CD14-positive monocyte (primary cell): ENCODE measurements around the gene ERFE. TPM values are rescaled to one million over a fixed set of nuclear protein-coding genes. Genes with fewer than 3 reads are reported as not detected.
"Not testable (repeated sequence)": the region's sequence is repeated elsewhere in the genome, so short reads cannot be mapped to it uniquely, and the experiment has no call there.

Experiments
- DNase-seq, 3 donors: peaks; one replicate each; pipeline ENCODE4 v3.0.0-alpha.2; 2011 to 2022
- H2AFZ ChIP-seq: 2 replicates; pipeline ENCODE4 v1.6.0; 2012; ENCODE audit warnings: mild to moderate bottlenecking, low read depth, low read length, inconsistent platforms; ENCODE audit not compliant: insufficient read depth, poor library complexity, severe bottlenecking
- H3K27ac ChIP-seq, 2 donors: 1 replicate in 1 of 2; 2 replicates in 1 of 2; pipeline ENCODE4 v1.5.1; 2012 to 2013; ENCODE audit warnings: low read length in 2 of 2, control low read depth in 1 of 2, inconsistent platforms in 1 of 2, low read depth in 1 of 2, mild to moderate bottlenecking in 1 of 2
- H3K27me3 ChIP-seq, 2 donors: one replicate each; pipeline versions ENCODE4 v1.6.0 to v1.6.1; 2011 to 2013; ENCODE audit warnings: low read length in 2 of 2; ENCODE audit not compliant: control insufficient read depth in 2 of 2, insufficient read depth in 2 of 2
- H3K36me3 ChIP-seq, 2 donors: replicated peaks in 1 of 2; 1 replicate in 1 of 2; 2 replicates in 1 of 2; pipeline versions ENCODE4 v1.5.1 to v1.6.1; 2012 to 2013; ENCODE audit warnings: low read length in 2 of 2, control low read depth in 1 of 2, inconsistent platforms in 1 of 2, mild to moderate bottlenecking in 1 of 2; ENCODE audit not compliant: insufficient read depth in 2 of 2, control insufficient read depth in 1 of 2
- H3K4me1 ChIP-seq, 2 donors: 1 replicate in 1 of 2; 2 replicates in 1 of 2; pipeline versions ENCODE4 v1.5.1 to v1.6.1; 2012 to 2013; ENCODE audit warnings: low read length in 2 of 2, control low read depth in 1 of 2, inconsistent platforms in 1 of 2, mild to moderate bottlenecking in 1 of 2, moderate library complexity in 1 of 2; ENCODE audit not compliant: insufficient read depth in 2 of 2, control insufficient read depth in 1 of 2
- H3K4me2 ChIP-seq: replicated peaks from 2 replicates; pipeline ENCODE3; 2012; ENCODE audit warnings: low read length, moderate library complexity, mild to moderate bottlenecking; ENCODE audit not compliant: poor library complexity, severe bottlenecking; ENCODE audit errors: extremely low read depth
- H3K4me3 ChIP-seq, 3 experiments: fragments of 200-600 bp in 1 of 3; sonication (generic) in 1 of 3; replicated peaks in 1 of 3; 1 replicate in 2 of 3; 2 replicates in 1 of 3; pipeline ENCODE4 v1.5.1; 2011 to 2013; ENCODE audit warnings: low read length in 3 of 3, mild to moderate bottlenecking in 3 of 3, control low read depth in 2 of 3, low read depth in 2 of 3, inconsistent platforms in 1 of 3, moderate library complexity in 1 of 3
- H3K79me2 ChIP-seq: 2 replicates; pipeline ENCODE4 v1.6.0; 2012; ENCODE audit warnings: mild to moderate bottlenecking, control low read depth, inconsistent platforms, low read length, moderate library complexity; ENCODE audit not compliant: insufficient read depth
- H3K9ac ChIP-seq: 2 replicates; pipeline ENCODE4 v1.6.0; 2017; ENCODE audit warnings: low read length, mild to moderate bottlenecking; ENCODE audit not compliant: insufficient read depth, poor library complexity, severe bottlenecking
- H3K9me3 ChIP-seq, 2 donors: replicated peaks in 1 of 2; 1 replicate in 1 of 2; 2 replicates in 1 of 2; pipeline versions ENCODE4 v1.5.1 to v1.6.1; 2012 to 2013; ENCODE audit warnings: low read length in 2 of 2, control low read depth in 1 of 2; ENCODE audit not compliant: control insufficient read depth in 1 of 2, insufficient read depth in 1 of 2
- H4K20me1 ChIP-seq: 2 replicates; pipeline ENCODE4 v1.6.0; 2012; ENCODE audit warnings: mild to moderate bottlenecking, low read length, control low read depth, moderate library complexity; ENCODE audit not compliant: insufficient read depth
- H3K27ac Mint-ChIP-seq, 7 donors: one replicate each; pipeline ENCODE4 v1.8.0; 2020; ENCODE audit warnings: mild to moderate bottlenecking in 7 of 7, mixed read lengths in 7 of 7, moderate library complexity in 6 of 7, inconsistent platforms in 2 of 7
- H3K27me3 Mint-ChIP-seq, 3 donors: one replicate each; pipeline ENCODE4 v1.8.0; 2021 to 2022; ENCODE audit warnings: low read depth in 3 of 3, mild to moderate bottlenecking in 3 of 3, mixed read lengths in 3 of 3, moderate library complexity in 3 of 3, inconsistent platforms in 1 of 3
- H3K36me3 Mint-ChIP-seq, 2 donors: one replicate each; pipeline ENCODE4 v1.8.0; 2020; ENCODE audit warnings: mixed read lengths in 2 of 2, inconsistent platforms in 1 of 2, mild to moderate bottlenecking in 1 of 2
- H3K4me1 Mint-ChIP-seq: one replicate; pipeline ENCODE4 v1.8.0; 2020; ENCODE audit warnings: mild to moderate bottlenecking, mixed read lengths
- H3K4me3 Mint-ChIP-seq, 2 donors: one replicate each; pipeline ENCODE4 v1.8.0; 2020; ENCODE audit warnings: mild to moderate bottlenecking in 2 of 2, mixed read lengths in 2 of 2, moderate library complexity in 1 of 2
- H3K9me3 Mint-ChIP-seq, 7 donors: one replicate each; pipeline ENCODE4 v1.8.0; 2020 to 2022; ENCODE audit warnings: mixed read lengths in 7 of 7, mild to moderate bottlenecking in 6 of 7, moderate library complexity in 6 of 7, inconsistent platforms in 2 of 7
- WGBS: methylation state at CpG from one replicate; pipeline ENCODE4 v1.1.5; 2013; ENCODE audit warnings: missing lambda C conversion rate; ENCODE audit not compliant: insufficient coverage; 5-methylcytosine and 5-hydroxymethylcytosine counted together
- intact Hi-C, 2 donors: fragments of 100-400 bp; cut with micrococcal nuclease; formaldehyde crosslinking; loops; one replicate each; pipeline versions ENCODE4 v1.15.0 to v1.15.1; 2023
- polyA plus RNA-seq, 3 donors: library from polyadenylated mRNA; depleted of rRNA in 1 of 3; unstranded in 2 of 3; stranded (reverse) in 1 of 3; fragments of 300-500 nt in 2 of 3; fragments of >200 nt in 1 of 3; fragmentation: Illumina TruSeq in 2 of 3; gene quantifications; 1 replicate in 2 of 3; 2 replicates in 1 of 3; pipeline ENCODE4 v1.2.3, GENCODE V29; 2012 to 2021
- TF ChIP-seq, protein P1 (sequence below): fragments of 200-600 bp; IDR thresholded peaks from one replicate; pipeline ENCODE4 v1.8.0; 2022; ENCODE audit warnings: antibody characterized with exemption, mild to moderate bottlenecking

ERFE gene
- polyA plus RNA-seq, 3 donors, result not detected

DNA sequence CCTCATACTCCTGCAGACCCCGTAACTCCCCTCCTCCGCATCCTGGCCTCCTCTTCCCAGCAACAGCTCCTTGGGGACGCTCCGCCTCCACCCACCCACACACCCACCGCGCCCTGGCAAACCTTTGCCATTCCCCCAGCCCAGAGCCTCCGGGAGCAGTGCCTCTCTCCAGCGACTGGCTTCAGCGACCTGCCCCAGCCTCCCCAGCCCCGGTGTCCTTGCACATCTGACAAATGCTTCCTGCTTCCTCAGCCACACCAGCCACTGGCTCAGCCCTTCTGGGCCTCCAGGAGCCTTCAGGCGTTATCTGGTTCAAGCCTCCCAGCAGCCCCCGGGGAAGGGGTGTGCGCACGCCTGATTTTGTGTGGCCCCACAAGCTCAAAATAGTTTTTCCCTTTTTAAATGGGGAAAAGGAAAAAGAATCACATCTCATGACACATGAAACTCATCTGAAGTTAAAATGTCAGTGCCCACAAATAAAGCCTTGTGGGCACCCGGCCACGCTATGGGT lies 44.4 kb upstream of the ERFE start:
- Histone ChIP-seq H3K27me3 (no peaks in the 10 kb centered on the region), H3K9me3 (peaks cover 7 to 11% of the 10 kb centered on the region in 2 donors), H3K36me3 (no peaks in the 10 kb centered on the region), H4K20me1 (no peaks in the 10 kb centered on the region), H3K4me3 (no peak overlapping the region), H3K4me1 (no peaks in the 10 kb centered on the region), H3K27ac (no peak overlapping the region), H3K4me2 (no peak overlapping the region), H2AFZ (no peak overlapping the region), H3K79me2 (no peaks in the 10 kb centered on the region), H3K9ac (no peak overlapping the region)
- WGBS, result 85% methylated on average over 12 of the region's 16 CpGs
- no peak for DNase-seq
- H3K4me1 Mint-ChIP-seq, result no peaks in the 10 kb centered on the region
- H3K27me3 Mint-ChIP-seq, result peaks cover 12 to 17% (median 16%) of the 10 kb centered on the region in 3 donors
- H3K9me3 Mint-ChIP-seq, result peaks cover 8 to 31% (median 19%) of the 10 kb centered on the region in 7 donors
- no peaks in the 10 kb centered on the region for H3K36me3 Mint-ChIP-seq
- H3K27ac Mint-ChIP-seq, result no peak overlapping the region
- no peak overlapping the region for H3K4me3 Mint-ChIP-seq
- TF ChIP-seq, protein P1, sequence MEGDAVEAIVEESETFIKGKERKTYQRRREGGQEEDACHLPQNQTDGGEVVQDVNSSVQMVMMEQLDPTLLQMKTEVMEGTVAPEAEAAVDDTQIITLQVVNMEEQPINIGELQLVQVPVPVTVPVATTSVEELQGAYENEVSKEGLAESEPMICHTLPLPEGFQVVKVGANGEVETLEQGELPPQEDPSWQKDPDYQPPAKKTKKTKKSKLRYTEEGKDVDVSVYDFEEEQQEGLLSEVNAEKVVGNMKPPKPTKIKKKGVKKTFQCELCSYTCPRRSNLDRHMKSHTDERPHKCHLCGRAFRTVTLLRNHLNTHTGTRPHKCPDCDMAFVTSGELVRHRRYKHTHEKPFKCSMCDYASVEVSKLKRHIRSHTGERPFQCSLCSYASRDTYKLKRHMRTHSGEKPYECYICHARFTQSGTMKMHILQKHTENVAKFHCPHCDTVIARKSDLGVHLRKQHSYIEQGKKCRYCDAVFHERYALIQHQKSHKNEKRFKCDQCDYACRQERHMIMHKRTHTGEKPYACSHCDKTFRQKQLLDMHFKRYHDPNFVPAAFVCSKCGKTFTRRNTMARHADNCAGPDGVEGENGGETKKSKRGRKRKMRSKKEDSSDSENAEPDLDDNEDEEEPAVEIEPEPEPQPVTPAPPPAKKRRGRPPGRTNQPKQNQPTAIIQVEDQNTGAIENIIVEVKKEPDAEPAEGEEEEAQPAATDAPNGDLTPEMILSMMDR, result no peak
- intact Hi-C loops, result no loop called here

DNA sequence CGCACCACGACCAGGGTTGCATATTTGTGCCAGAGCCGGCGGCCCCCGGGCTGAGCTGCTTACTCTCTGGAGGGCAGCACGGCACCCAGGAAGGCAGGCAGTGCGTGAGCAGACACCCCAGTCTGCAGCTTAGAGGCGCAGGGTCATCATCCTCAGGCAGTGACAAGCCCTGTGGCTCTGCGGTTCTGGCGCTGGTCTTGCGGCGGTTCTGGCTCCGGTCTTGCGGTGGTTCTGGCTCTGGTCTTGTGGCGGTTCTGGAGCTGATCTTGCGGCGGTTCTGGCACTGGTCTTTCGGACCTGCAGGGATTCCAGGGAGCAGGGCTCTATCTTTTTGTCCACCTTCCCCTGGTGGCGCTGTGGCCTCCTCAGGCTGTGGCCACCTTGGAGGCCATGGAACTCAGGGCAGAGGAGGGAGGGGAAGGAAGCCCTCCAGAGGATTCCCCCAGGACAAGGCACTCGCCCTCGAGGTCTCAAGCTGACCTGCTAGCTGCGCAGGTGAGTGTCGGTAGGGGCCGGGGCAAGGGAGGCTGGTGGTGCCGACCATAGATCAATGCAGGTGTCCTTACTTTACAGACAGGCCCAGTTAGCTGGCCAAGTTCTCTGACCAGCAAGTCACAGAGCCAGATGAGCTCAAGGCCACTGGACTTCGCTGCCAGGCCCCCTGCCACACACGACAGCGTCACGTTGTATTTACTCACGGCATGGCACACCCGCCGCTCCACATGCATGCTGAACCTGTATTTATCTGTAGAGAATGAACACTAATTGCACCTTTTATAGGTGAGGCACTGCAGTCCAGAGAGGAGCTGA lies 43.7 kb upstream of the ERFE start:
- intact Hi-C loops, result no loop called here
- Histone ChIP-seq H3K4me3 (no peak overlapping the region), H3K36me3 (no peaks in the 10 kb centered on the region), H3K27ac (no peak overlapping the region), H3K79me2 (no peaks in the 10 kb centered on the region), H3K9me3 (peaks cover 7 to 11% of the 10 kb centered on the region in 2 donors), H4K20me1 (no peaks in the 10 kb centered on the region), H3K4me2 (no peak overlapping the region), H3K27me3 (peaks cover 0 to 2% of the 10 kb centered on the region in 2 donors), H2AFZ (no peak overlapping the region), H3K4me1 (no peaks in the 10 kb centered on the region), H3K9ac (no peak overlapping the region)
- H3K4me1 Mint-ChIP-seq, result no peaks in the 10 kb centered on the region
- H3K36me3 Mint-ChIP-seq, result no peaks in the 10 kb centered on the region
- no peak for DNase-seq
- 97% methylated on average over 31 of the region's 32 CpGs for WGBS
- peaks cover 8 to 31% (median 19%) of the 10 kb centered on the region in 7 donors for H3K9me3 Mint-ChIP-seq
- no peak overlapping the region for H3K4me3 Mint-ChIP-seq
- TF ChIP-seq, protein P1, result no peak
- H3K27ac Mint-ChIP-seq, result peak overlapping the region in 1 of 7 donors; percentile 43
- peaks cover 12 to 20% (median 16%) of the 10 kb centered on the region in 3 donors for H3K27me3 Mint-ChIP-seq

DNA sequence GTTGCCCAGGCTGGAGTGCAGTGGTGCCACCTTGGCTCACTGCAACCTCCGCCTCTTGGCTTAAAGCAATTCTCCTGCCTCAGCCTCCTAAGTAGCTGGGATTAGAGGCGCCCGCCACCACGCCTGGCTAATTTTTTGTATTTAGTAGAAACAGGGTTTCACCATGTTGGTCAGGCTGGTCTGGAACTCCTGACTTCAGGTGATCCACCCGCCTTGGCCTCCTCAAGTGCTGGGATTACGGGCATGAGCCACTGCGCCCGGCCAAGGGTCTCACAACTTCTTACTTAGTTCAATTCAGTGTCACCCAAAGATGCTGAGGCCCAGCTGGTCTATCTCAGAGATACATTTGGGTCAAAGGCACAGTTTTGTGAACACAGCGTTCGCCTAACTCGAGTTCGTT lies 43.1 kb upstream of the ERFE start:
- H2AFZ ChIP-seq, H3K36me3 Mint-ChIP-seq, H3K4me3 ChIP-seq, intact Hi-C loops, H3K27ac Mint-ChIP-seq, H3K27me3 ChIP-seq, H3K4me3 Mint-ChIP-seq, H4K20me1 ChIP-seq, H3K79me2 ChIP-seq, H3K9ac ChIP-seq, H3K4me1 ChIP-seq, H3K4me2 ChIP-seq, H3K27ac ChIP-seq, DNase-seq, H3K36me3 ChIP-seq, H3K4me1 Mint-ChIP-seq: not testable (repeated sequence)
- WGBS, result 100% methylated on average over 4 of the region's 12 CpGs
- H3K9me3 Mint-ChIP-seq, result peaks cover 8 to 29% (median 19%) of the 10 kb centered on the region in 7 donors
- peaks cover 7 to 11% of the 10 kb centered on the region in 2 donors for H3K9me3 ChIP-seq
- H3K27me3 Mint-ChIP-seq, result peaks cover 12 to 20% (median 16%) of the 10 kb centered on the region in 3 donors
